HepG2 (cell line): ENCODE measurements around the gene ELOVL5. TPM values are rescaled to one million over a fixed set of nuclear protein-coding genes. Genes with fewer than 3 reads are reported as not detected.

Experiments used
- DMAP1 ChIP-seq: IDR thresholded peaks from 2 replicates; pipeline ENCODE4 v1.6.1; 2016
- PRMT3 ChIP-seq: sonication (generic); formaldehyde crosslinking; IDR thresholded peaks from 2 replicates; pipeline ENCODE4 v1.8.1; 2022; ENCODE audit warnings: low read depth, mild to moderate bottlenecking, moderate library complexity, missing genetic modification reagents, borderline replicate concordance
- RAD51 ChIP-seq: fragments of 450-650 bp; IDR thresholded peaks from 2 replicates; pipeline ENCODE4 v1.6.1; 2016; ENCODE audit warnings: borderline replicate concordance
- SP4 ChIP-seq: sonication (generic); formaldehyde crosslinking; IDR thresholded peaks from 2 replicates; pipeline ENCODE4 v1.8.1; 2023; ENCODE audit warnings: mild to moderate bottlenecking, missing genetic modification reagents
- TCF7L2 ChIP-seq: IDR thresholded peaks from 2 replicates; pipeline ENCODE4 v1.6.1; 2011; ENCODE audit warnings: mild to moderate bottlenecking, low read depth, low read length, moderate library complexity
- THAP11 ChIP-seq: IDR thresholded peaks from 2 replicates; pipeline ENCODE4 v1.6.1; 2016; ENCODE audit warnings: missing biosample characterization, missing genetic modification reagents
- ZNF510 ChIP-seq: sonication (generic); formaldehyde crosslinking; IDR thresholded peaks from 2 replicates; pipeline ENCODE4 v1.4.0; 2020; ENCODE audit warnings: low read depth, mild to moderate bottlenecking, missing genetic modification reagents
- ZNF552 ChIP-seq: sonication (generic); formaldehyde crosslinking; IDR thresholded peaks from 2 replicates; pipeline ENCODE4 v1.9.0; 2022; ENCODE audit warnings: missing genetic modification reagents, mild to moderate bottlenecking, borderline replicate concordance
- ZNF737 ChIP-seq: sonication (generic); formaldehyde crosslinking; IDR thresholded peaks from 2 replicates; pipeline ENCODE4 v1.5.0; 2020; ENCODE audit warnings: missing genetic modification reagents, mild to moderate bottlenecking, borderline replicate concordance
- ZNF75D ChIP-seq: sonication (generic); formaldehyde crosslinking; IDR thresholded peaks from 2 replicates; pipeline ENCODE4 v1.8.1; 2023; ENCODE audit warnings: missing genetic modification reagents, mild to moderate bottlenecking, borderline replicate concordance
- ZNF772 ChIP-seq: sonication (generic); formaldehyde crosslinking; IDR thresholded peaks from 2 replicates; pipeline ENCODE4 v1.5.0; 2020; ENCODE audit warnings: mild to moderate bottlenecking, missing genetic modification reagents
- polyA plus RNA-seq, 8 experiments: library from polyadenylated mRNA; depleted of rRNA in 3 of 8; stranded (reverse) in 7 of 8; unstranded in 1 of 8; fragments of >200 nt; fragmentation: Illumina TruSeq in 4 of 8; extraction: Trizol in 4 of 8; gene quantifications; 2 replicates each; pipeline versions ENCODE4 v1.2.1 to v1.2.3, GENCODE V29; 2011 to 2016; ENCODE audit warnings: low read depth in 4 of 8, missing spikeins in 1 of 8, mixed read lengths in 1 of 8; ENCODE audit not compliant: insufficient read depth in 1 of 8
- total RNA-seq, 5 experiments: library from RNA; depleted of rRNA; stranded (reverse); fragments of >200 nt; fragmentation: Illumina TruSeq; extraction: Trizol; gene quantifications; 2 replicates each; pipeline ENCODE4 v1.2.3, GENCODE V29; 2016; ENCODE audit warnings: low read depth in 1 of 5
- TF ChIP-seq, protein P1 (sequence below): sonication (generic); formaldehyde crosslinking; IDR thresholded peaks from 2 replicates; pipeline ENCODE4 v1.5.0; 2020; ENCODE audit warnings: missing genetic modification reagents
- TF ChIP-seq, protein P2 (sequence below): IDR thresholded peaks from 2 replicates; pipeline ENCODE4 v1.6.1; 2016
- TF ChIP-seq, protein P3 (sequence below): sonication (generic); formaldehyde crosslinking; IDR thresholded peaks from 2 replicates; pipeline ENCODE4 v1.4.0; 2020; ENCODE audit warnings: missing genetic modification reagents, mild to moderate bottlenecking, borderline replicate concordance
- TF ChIP-seq, protein P4 (sequence below): sonication (generic); formaldehyde crosslinking; conservative IDR thresholded peaks from 2 replicates; pipeline ENCODE4 v1.8.1; 2023; ENCODE audit warnings: missing genetic modification reagents
- TF ChIP-seq, protein P5 (sequence below): conservative IDR thresholded peaks from 2 replicates; pipeline ENCODE4 v1.6.1; 2018; ENCODE audit warnings: missing genetic modification reagents
- TF ChIP-seq, protein P6 (sequence below): sonication (generic); formaldehyde crosslinking; IDR thresholded peaks from 2 replicates; pipeline ENCODE4 v1.8.0; 2022; ENCODE audit warnings: missing genetic modification reagents, mild to moderate bottlenecking, borderline replicate concordance
- TF ChIP-seq, protein P7 (sequence below): sonication (generic); formaldehyde crosslinking; IDR thresholded peaks from 2 replicates; pipeline ENCODE4 v1.8.0; 2022; ENCODE audit warnings: mild to moderate bottlenecking, missing genetic modification reagents, borderline replicate concordance
- TF ChIP-seq, protein P8 (sequence below): sonication (generic); formaldehyde crosslinking; IDR thresholded peaks from 2 replicates; pipeline ENCODE4 v1.4.0; 2020; ENCODE audit warnings: missing genetic modification reagents

The ELOVL5 gene
- total and polyA plus RNA-seq, 2 of the 13 experiments (the other 11 are each of a cell fraction or from before 2014, with no cell fraction given), result 50.1 to 72.4 TPM

DNA sequence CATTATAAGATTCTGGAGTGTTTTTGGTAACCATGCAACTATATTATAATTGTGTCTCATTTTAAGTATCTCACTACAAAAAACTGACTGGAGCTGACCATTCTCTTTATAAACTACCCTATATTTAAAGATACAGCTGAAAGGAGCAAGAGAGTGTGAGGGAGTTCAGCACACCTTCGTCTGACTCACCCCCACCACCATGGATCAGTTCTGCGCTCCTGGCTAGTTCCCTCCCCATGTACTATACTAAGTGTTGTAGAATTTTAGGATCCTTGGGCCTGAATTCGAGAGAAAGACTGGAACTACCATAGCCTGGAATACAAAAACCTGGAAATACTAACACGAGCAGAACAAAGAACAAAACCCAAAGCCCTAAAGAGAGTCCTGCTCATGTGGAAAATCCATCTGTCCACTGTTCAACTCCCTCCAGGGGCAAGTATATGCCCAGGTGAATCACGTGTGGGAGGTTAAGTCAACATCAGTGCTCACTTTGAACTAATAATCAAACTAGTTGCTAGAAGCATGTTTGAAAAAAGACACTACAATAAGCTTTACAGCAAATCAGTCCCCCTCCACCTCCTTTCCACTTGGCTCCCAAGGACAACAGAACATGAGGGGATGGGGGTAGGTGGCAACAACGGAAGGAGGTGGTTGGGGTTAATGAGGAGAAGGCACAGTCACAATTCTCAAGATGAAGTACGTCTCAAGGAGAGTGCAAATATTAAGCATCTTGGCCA, 46.8 kb downstream of the ELOVL5 start (continued):
- TF ChIP-seq, protein P1, sequence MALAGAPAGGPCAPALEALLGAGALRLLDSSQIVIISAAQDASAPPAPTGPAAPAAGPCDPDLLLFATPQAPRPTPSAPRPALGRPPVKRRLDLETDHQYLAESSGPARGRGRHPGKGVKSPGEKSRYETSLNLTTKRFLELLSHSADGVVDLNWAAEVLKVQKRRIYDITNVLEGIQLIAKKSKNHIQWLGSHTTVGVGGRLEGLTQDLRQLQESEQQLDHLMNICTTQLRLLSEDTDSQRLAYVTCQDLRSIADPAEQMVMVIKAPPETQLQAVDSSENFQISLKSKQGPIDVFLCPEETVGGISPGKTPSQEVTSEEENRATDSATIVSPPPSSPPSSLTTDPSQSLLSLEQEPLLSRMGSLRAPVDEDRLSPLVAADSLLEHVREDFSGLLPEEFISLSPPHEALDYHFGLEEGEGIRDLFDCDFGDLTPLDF (CRISPR knock-in tag), result no peak
- TF ChIP-seq, protein P2, sequence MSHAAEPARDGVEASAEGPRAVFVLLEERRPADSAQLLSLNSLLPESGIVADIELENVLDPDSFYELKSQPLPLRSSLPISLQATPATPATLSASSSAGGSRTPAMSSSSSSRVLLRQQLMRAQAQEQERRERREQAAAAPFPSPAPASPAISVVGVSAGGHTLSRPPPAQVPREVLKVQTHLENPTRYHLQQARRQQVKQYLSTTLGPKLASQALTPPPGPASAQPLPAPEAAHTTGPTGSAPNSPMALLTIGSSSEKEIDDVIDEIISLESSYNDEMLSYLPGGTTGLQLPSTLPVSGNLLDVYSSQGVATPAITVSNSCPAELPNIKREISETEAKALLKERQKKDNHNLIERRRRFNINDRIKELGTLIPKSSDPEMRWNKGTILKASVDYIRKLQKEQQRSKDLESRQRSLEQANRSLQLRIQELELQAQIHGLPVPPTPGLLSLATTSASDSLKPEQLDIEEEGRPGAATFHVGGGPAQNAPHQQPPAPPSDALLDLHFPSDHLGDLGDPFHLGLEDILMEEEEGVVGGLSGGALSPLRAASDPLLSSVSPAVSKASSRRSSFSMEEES (CRISPR knock-in tag), result peak; percentile 92
- TF ChIP-seq, protein P3, sequence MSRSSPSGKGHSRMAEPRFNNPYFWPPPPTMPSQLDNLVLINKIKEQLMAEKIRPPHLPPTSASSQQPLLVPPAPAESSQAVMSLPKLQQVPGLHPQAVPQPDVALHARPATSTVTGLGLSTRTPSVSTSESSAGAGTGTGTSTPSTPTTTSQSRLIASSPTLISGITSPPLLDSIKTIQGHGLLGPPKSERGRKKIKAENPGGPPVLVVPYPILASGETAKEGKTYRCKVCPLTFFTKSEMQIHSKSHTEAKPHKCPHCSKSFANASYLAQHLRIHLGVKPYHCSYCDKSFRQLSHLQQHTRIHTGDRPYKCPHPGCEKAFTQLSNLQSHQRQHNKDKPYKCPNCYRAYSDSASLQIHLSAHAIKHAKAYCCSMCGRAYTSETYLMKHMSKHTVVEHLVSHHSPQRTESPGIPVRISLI (CRISPR knock-in tag), result peak; percentile 82
- TF ChIP-seq, protein P4, sequence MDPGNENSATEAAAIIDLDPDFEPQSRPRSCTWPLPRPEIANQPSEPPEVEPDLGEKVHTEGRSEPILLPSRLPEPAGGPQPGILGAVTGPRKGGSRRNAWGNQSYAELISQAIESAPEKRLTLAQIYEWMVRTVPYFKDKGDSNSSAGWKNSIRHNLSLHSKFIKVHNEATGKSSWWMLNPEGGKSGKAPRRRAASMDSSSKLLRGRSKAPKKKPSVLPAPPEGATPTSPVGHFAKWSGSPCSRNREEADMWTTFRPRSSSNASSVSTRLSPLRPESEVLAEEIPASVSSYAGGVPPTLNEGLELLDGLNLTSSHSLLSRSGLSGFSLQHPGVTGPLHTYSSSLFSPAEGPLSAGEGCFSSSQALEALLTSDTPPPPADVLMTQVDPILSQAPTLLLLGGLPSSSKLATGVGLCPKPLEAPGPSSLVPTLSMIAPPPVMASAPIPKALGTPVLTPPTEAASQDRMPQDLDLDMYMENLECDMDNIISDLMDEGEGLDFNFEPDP (CRISPR knock-in tag), result no peak
- TF ChIP-seq TCF7L2 (no peak), RAD51 (no peak), ZNF737 (CRISPR knock-in tag) (no peak), ZNF75D (no peak), ZNF772 (no peak), PRMT3 (CRISPR knock-in tag) (no peak), DMAP1 (CRISPR knock-in tag) (peak; percentile 47; the same call in 1 of the 2 replicates), THAP11 (CRISPR knock-in tag) (no peak), ZNF552 (CRISPR knock-in tag) (no peak), ZNF510 (CRISPR knock-in tag) (no peak), SP4 (CRISPR knock-in tag) (0 out of 2 replicates have a peak, but pooled peaks have one; percentile 32)
- TF ChIP-seq, protein P5, sequence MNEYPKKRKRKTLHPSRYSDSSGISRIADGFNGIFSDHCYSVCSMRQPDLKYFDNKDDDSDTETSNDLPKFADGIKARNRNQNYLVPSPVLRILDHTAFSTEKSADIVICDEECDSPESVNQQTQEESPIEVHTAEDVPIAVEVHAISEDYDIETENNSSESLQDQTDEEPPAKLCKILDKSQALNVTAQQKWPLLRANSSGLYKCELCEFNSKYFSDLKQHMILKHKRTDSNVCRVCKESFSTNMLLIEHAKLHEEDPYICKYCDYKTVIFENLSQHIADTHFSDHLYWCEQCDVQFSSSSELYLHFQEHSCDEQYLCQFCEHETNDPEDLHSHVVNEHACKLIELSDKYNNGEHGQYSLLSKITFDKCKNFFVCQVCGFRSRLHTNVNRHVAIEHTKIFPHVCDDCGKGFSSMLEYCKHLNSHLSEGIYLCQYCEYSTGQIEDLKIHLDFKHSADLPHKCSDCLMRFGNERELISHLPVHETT (CRISPR knock-in tag), result no peak
- TF ChIP-seq, protein P6, sequence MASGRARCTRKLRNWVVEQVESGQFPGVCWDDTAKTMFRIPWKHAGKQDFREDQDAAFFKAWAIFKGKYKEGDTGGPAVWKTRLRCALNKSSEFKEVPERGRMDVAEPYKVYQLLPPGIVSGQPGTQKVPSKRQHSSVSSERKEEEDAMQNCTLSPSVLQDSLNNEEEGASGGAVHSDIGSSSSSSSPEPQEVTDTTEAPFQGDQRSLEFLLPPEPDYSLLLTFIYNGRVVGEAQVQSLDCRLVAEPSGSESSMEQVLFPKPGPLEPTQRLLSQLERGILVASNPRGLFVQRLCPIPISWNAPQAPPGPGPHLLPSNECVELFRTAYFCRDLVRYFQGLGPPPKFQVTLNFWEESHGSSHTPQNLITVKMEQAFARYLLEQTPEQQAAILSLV (CRISPR knock-in tag), result no peak
- TF ChIP-seq, protein P7, sequence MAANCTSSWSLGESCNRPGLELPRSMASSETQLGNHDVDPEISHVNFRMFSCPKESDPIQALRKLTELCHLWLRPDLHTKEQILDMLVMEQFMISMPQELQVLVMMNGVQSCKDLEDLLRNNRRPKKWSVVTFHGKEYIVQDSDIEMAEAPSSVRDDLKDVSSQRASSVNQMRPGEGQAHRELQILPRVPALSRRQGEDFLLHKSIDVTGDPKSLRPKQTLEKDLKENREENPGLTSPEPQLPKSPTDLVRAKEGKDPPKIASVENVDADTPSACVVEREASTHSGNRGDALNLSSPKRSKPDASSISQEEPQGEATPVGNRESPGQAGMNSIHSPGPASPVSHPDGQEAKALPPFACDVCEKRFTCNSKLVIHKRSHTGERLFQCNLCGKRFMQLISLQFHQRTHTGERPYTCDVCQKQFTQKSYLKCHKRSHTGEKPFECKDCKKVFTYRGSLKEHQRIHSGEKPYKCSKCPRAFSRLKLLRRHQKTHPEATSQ (CRISPR knock-in tag), result no peak
- TF ChIP-seq, protein P8, sequence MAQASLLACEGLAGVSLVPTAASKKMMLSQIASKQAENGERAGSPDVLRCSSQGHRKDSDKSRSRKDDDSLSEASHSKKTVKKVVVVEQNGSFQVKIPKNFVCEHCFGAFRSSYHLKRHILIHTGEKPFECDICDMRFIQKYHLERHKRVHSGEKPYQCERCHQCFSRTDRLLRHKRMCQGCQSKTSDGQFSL, result no peak
